ENCODE results near the gene ZNF665.
"Not testable (repeated sequence)": the region's sequence is repeated elsewhere in the genome, so short reads cannot be mapped to it uniquely, and the experiment has no call there.

Gene ZNF665

GRCh38 chr19:53131085-53131590 lies 62.0 kb downstream of the ZNF665 start:
- H3K4me1 ChIP-seq: peaks cover 0 to 14% (median 12%) of the 10 kb centered on the region in 4 donors
- TF ChIP-seq CTCF (IDR thresholded peaks at IDR 0.05): no peak
- H3K9me3 ChIP-seq: peaks cover 0 to 3% (median 0%) of the 10 kb centered on the region in 3 donors
- no peaks in the 10 kb centered on the region for H3K27me3 ChIP-seq
- intact Hi-C loops (cut with DNase I; ENCODE audit: low total_unique reads): no loop called here
- no peaks in the 10 kb centered on the region for H3K36me3 ChIP-seq
- H3K27ac ChIP-seq: no peak overlapping the region
- DNase-seq: no peak
- H3K4me3 ChIP-seq: no peak overlapping the region

- no peak for TF ChIP-seq CTCF (IDR thresholded peaks at IDR 0.05)
- Histone ChIP-seq H3K4me3 (no peak overlapping the region), H3K9me3 (no peaks in the 10 kb centered on the region), H3K36me3 (no peaks in the 10 kb centered on the region), H3K27ac (no peak overlapping the region), H3K4me1 (peaks cover 0 to 14% (median 12%) of the 10 kb centered on the region in 4 donors), H3K27me3 (no peaks in the 10 kb centered on the region)
- intact Hi-C loops (cut with DNase I; ENCODE audit: low total_unique reads): no loop called here
- DNase-seq: no peak
Observed at GRCh38 chr19:53130506-53130905, 62.7 kb downstream of the ZNF665 start.

- Histone ChIP-seq H3K36me3 (peaks cover 0 to 14% (median 0%) of the 10 kb centered on the region in 3 donors), H3K4me1 (peaks cover 0 to 10% (median 9%) of the 10 kb centered on the region in 4 donors)
- H3K27ac ChIP-seq; DNase-seq; H3K9me3 ChIP-seq; H3K4me3 ChIP-seq; H3K27me3 ChIP-seq; intact Hi-C loops (cut with DNase I; ENCODE audit: low total_unique reads): not testable (repeated sequence)
Observed at GRCh38 chr19:53126733-53127526, 66.2 kb downstream of the ZNF665 start.

GRCh38 chr19:53123400-53123799 lies 69.8 kb downstream of the ZNF665 start:
- TF ChIP-seq CTCF (IDR thresholded peaks at IDR 0.05): no peak
- DNase-seq: no peak

More at GRCh38 chr19:53123400-53123799, 69.8 kb downstream of the ZNF665 start:
- Histone ChIP-seq H3K9me3 (no peaks in the 10 kb centered on the region), H3K36me3 (peaks cover 0 to 23% (median 5%) of the 10 kb centered on the region in 3 donors), H3K27me3 (no peaks in the 10 kb centered on the region), H3K4me3 (no peak overlapping the region), H3K27ac (no peak overlapping the region), H3K4me1 (no peaks in the 10 kb centered on the region)
- intact Hi-C loops (cut with DNase I; ENCODE audit: low total_unique reads): no loop called here

Measured in tibial artery (tissue), 4 donors.